ENCODE data around the gene ZDHHC14.

DNA sequence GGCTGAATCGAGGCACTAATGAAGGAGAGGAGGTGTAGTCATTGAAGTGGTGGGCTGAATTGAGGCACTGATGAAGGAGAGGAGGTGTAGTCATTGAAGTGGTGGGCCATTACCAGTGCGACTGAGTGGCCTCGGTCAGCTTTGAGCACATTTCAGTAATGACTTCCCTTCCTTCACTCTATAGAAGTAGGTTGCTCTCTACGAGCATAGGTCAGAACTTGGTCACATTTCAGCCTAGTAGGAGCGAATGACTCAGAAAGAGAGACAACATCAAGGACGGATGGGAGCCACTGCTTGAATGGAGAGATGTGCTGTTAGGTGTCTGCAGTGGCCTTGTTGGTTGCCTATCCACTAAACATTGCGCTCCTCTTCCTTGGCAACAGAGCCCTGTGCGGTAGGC lies 39.5 kb downstream of the ZDHHC14 start:
- TF ChIP-seq, protein P1, sequence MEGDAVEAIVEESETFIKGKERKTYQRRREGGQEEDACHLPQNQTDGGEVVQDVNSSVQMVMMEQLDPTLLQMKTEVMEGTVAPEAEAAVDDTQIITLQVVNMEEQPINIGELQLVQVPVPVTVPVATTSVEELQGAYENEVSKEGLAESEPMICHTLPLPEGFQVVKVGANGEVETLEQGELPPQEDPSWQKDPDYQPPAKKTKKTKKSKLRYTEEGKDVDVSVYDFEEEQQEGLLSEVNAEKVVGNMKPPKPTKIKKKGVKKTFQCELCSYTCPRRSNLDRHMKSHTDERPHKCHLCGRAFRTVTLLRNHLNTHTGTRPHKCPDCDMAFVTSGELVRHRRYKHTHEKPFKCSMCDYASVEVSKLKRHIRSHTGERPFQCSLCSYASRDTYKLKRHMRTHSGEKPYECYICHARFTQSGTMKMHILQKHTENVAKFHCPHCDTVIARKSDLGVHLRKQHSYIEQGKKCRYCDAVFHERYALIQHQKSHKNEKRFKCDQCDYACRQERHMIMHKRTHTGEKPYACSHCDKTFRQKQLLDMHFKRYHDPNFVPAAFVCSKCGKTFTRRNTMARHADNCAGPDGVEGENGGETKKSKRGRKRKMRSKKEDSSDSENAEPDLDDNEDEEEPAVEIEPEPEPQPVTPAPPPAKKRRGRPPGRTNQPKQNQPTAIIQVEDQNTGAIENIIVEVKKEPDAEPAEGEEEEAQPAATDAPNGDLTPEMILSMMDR (conservative IDR thresholded peaks at IDR 0.05; ENCODE audit: low read depth, low read length) = no peak
- no peak for TF ChIP-seq EZH2 (IDR thresholded peaks at IDR 0.05; ENCODE audit: low read length, unreplicated experiment)

Measured in PC-3 (cell line).